Neural progenitor cell (in vitro differentiated cells): ENCODE data around the gene EPHA3.

Experiments used
- CTCF ChIP-seq: fragments of 200-600 bp; sonication (generic); IDR thresholded peaks from 2 replicates; pipeline ENCODE4 v1.5.1; 2017; ENCODE audit warnings: antibody characterized with exemption, mild to moderate bottlenecking
- EZH2phosphoT487 ChIP-seq: fragments of 200-600 bp; sonication (generic); IDR thresholded peaks from 2 replicates; pipeline ENCODE4 v1.6.1; 2017; ENCODE audit warnings: antibody characterized with exemption

GRCh38 chr3:89159605-89160004 lies 52.2 kb downstream of the EPHA3 start:
- TF ChIP-seq CTCF (no peak), EZH2phosphoT487 (no peak)
